HUES6 (cell line): ENCODE data around the gene PPARG.

Experiments used
- H3K27ac ChIP-seq: 2 replicates; pipeline ENCODE4 v1.7.0; 2013; ENCODE audit warnings: low read depth, mild to moderate bottlenecking, low read length, inconsistent platforms
- H3K27me3 ChIP-seq: 2 replicates; pipeline ENCODE4 v1.6.1; 2013; ENCODE audit warnings: low read length; ENCODE audit not compliant: control insufficient read depth, insufficient read depth
- H3K36me3 ChIP-seq: 2 replicates; pipeline ENCODE4 v1.6.1; 2013; ENCODE audit warnings: low read length; ENCODE audit not compliant: control insufficient read depth, insufficient read depth
- H3K4me1 ChIP-seq: 2 replicates; pipeline ENCODE4 v1.6.1; 2013; ENCODE audit warnings: low read length; ENCODE audit not compliant: control insufficient read depth, insufficient read depth
- H3K4me3 ChIP-seq: 2 replicates; pipeline ENCODE4 v1.5.1; 2013; ENCODE audit warnings: low read depth, low read length
- H3K9ac ChIP-seq: one replicate; pipeline ENCODE4 v1.6.1; 2013; ENCODE audit warnings: mild to moderate bottlenecking, low read length
- H3K9me3 ChIP-seq: 2 replicates; pipeline ENCODE4 v1.6.1; 2013; ENCODE audit warnings: low read depth, low read length; ENCODE audit not compliant: control insufficient read depth, insufficient read depth

The PPARG gene

DNA sequence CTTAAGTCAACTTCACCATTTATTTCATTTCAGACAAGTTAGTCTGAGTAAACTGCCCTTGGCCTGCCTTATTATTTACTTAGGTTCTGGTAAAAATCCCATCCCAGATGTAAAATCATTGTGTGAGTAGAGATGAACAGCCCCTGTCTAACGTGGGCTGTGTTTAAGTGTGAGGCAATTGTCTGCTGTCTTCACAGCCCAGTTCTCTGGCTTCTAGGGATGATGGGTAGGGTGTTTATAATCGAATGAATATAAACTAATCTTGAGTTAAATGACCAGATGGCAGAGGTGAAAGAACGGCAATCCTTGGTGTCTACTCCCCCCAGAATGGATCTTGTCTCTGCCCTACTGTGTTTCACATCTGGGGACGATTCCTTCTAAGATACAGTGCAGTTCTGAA is 20.8 kb downstream of the PPARG start:
- Histone ChIP-seq H3K4me3 (no peak overlapping the region), H3K9me3 (no peaks in the 10 kb centered on the region), H3K9ac (no peak overlapping the region), H3K27ac (no peak overlapping the region), H3K27me3 (no peaks in the 10 kb centered on the region), H3K4me1 (no peaks in the 10 kb centered on the region), H3K36me3 (no peaks in the 10 kb centered on the region)

DNA sequence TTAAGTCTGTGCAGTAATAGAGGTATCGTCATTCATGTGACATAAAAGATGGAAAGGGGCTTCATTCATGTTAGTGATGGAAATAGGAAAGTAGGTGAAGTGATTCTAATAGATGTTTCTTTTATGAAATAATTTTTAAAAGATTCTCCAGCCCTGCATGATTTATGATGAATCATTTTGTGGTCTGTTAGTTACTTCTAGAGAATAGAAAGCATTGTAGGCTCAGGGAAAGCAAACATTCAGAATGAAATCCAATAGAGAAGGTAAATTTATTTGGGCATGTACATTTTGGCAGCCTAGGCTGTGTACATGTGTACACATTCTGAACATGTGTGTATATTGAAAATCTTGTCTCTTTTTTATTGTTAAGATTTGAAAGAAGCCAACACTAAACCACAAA is 23.1 kb downstream of the PPARG start:
- Histone ChIP-seq H3K9me3 (no peaks in the 10 kb centered on the region), H3K27me3 (no peaks in the 10 kb centered on the region), H3K27ac (no peak overlapping the region), H3K9ac (no peak overlapping the region), H3K4me1 (no peaks in the 10 kb centered on the region), H3K36me3 (no peaks in the 10 kb centered on the region), H3K4me3 (no peak overlapping the region)

DNA sequence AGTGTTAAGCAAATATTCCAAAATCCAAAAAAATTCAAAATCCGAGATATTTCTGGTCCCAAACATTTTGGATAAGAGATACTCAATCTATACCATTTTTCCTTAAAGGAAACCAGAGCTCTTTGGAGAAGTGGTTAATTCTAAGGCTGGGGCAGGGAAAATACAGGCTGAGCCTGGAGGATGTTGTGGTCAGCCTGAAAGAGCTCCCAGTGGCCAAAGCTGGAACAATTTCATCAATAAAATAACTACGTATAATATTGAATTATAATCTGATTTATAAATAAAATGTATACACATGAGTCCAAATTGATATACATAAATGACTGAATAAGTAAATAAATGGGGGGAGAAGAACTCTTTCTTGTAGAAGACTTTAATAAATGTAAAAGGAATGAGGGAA is 24.6 kb downstream of the PPARG start:
- H3K27ac ChIP-seq: no peak overlapping the region
- H3K9ac ChIP-seq: no peak overlapping the region
- no peaks in the 10 kb centered on the region for H3K9me3 ChIP-seq
- no peaks in the 10 kb centered on the region for H3K27me3 ChIP-seq
- no peaks in the 10 kb centered on the region for H3K36me3 ChIP-seq
- no peaks in the 10 kb centered on the region for H3K4me1 ChIP-seq
- H3K4me3 ChIP-seq: no peak overlapping the region

DNA sequence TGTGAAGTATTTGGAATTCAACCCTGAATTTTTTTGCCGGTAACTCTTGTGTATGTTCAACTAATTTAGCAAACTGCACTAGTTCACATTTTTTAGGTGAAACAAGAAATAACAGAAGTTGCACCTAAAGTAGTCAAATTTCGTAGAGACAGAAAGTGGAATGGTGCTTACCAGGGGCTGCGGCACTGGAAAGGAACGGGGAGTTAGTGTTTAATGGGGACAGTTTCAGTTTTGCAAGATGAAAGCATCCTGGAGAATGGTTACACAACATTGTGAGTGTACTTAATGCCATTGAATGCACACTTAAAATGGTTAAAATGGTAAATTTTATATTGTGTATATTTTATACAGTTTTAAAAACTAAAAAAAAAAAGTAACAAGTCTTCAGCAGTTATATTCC is 27.4 kb downstream of the PPARG start:
- H3K36me3 ChIP-seq: no peaks in the 10 kb centered on the region
- H3K4me3 ChIP-seq: no peak overlapping the region
- H3K9ac ChIP-seq: no peak overlapping the region
- H3K9me3 ChIP-seq: no peaks in the 10 kb centered on the region
- no peak overlapping the region for H3K27ac ChIP-seq
- no peaks in the 10 kb centered on the region for H3K27me3 ChIP-seq
- H3K4me1 ChIP-seq: no peaks in the 10 kb centered on the region

DNA sequence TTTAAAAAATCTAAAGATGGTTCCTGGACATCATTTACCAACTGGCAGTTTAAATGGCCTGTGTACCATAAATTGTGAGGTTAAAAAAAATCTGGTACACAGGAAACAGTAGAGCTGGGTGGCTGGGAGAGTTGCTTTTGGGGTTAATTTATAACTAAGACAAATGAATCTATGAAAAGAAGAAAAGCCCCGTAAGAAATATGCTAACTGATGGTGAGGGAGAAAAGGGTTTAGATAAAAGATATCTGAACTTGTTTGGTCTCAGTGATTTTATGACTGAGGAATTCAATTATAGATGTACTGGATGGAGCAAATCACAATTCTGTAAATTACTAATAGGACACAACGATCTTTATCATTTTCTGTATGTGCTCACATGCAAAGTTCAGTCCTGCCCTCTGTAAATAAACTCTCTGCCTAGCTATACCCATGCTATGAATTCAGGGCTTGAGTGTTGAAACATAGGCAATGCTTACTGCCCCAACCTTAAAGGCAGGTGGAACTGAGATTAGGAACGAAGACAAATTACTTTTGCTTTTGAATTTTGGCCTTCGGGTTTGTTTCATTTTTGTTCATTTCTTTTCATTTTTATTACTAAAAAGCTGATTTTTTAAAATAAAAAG is 28.0 kb downstream of the PPARG start:
- no peak overlapping the region for H3K4me3 ChIP-seq
- no peaks in the 10 kb centered on the region for H3K4me1 ChIP-seq
- no peaks in the 10 kb centered on the region for H3K9me3 ChIP-seq
- no peaks in the 10 kb centered on the region for H3K36me3 ChIP-seq
- no peak overlapping the region for H3K27ac ChIP-seq
- H3K27me3 ChIP-seq: no peaks in the 10 kb centered on the region
- H3K9ac ChIP-seq: no peak overlapping the region

DNA sequence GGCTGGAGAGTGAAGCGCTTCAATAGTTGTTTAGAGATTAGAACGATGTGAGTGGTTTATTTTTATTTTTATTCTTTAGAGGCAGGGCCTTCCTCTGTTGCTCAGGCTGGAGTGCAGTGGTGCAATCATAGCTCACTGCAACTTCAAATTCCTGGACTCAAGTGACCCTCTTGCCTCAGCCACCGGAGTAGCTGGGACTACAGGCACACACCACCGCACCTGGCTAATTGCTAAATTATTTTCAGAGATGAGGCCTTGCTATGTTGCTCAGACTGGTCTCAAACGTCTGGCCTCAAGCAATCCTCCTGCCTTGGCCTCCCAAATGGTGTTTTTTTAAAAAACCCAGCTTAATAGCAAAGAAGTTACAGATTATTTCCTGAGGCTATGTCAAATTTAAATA is 29.0 kb downstream of the PPARG start:
- Histone ChIP-seq H3K36me3 (no peaks in the 10 kb centered on the region), H3K27ac (no peak overlapping the region), H3K9me3 (no peaks in the 10 kb centered on the region), H3K9ac (no peak overlapping the region), H3K4me3 (no peak overlapping the region), H3K27me3 (no peaks in the 10 kb centered on the region), H3K4me1 (no peaks in the 10 kb centered on the region)

DNA sequence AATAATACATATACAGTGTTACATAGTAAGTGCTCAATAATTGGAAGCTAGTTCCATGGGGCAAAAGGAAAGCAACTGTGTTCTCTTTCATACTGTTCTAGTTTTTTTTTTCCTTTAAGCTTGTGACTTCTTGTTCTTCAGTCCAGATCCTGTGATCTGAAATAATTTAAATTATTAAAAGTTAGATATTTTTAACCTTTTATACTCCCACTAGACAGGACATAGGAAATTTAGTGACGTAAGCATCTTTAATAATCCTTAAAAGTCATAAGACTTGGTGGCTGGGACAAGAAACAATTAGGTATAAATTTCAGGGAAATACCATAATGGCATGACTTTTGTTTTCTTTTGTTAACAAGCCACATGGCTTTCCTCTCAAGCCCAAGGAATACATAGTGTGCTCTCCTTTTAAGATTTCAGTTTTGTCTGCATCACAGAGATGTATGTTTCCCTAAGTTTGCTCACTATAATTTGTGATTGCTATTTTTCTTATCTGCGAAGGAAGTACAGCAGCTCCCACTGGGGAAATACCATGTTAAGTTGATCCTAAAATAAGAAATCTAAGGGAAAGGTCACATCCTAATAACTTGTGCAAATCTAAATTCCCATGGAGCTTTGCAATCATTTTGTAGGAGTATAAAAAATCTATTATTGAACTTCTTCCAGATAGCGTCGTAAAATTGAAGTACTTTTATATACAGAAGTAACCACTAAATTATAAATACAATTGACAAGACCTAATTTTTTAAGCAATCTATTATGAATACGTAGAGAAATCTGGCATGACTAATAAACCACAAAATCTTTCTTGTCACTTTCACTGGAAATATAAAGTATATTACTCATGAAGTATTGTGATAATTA is 30.1 kb downstream of the PPARG start:
- no peaks in the 10 kb centered on the region for H3K36me3 ChIP-seq
- H3K27ac ChIP-seq: no peak overlapping the region
- H3K27me3 ChIP-seq: no peaks in the 10 kb centered on the region
- no peak overlapping the region for H3K4me3 ChIP-seq
- no peaks in the 10 kb centered on the region for H3K9me3 ChIP-seq
- no peaks in the 10 kb centered on the region for H3K4me1 ChIP-seq
- H3K9ac ChIP-seq: no peak overlapping the region

DNA sequence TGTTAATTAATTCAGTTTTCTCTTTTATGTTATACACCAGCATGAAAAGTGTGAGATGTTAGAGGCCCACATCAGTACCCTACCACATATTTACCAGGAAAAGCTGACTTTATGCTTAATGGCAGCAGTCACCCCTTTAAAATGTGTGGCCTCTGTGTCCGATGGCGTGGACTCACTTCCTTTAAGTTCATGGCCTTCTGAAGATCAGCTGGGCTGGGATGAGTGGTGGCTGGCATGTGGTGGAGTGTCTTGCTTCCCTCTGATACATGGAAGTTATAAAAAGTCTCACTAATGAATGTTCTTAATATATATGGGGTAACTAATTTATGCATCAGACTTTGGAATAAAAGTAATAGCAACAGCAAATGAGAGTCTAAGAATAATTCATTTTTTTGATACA is 32.1 kb downstream of the PPARG start:
- no peaks in the 10 kb centered on the region for H3K27me3 ChIP-seq
- no peak overlapping the region for H3K4me3 ChIP-seq
- no peaks in the 10 kb centered on the region for H3K4me1 ChIP-seq
- H3K36me3 ChIP-seq: no peaks in the 10 kb centered on the region
- no peak overlapping the region for H3K27ac ChIP-seq
- no peak overlapping the region for H3K9ac ChIP-seq
- H3K9me3 ChIP-seq: no peaks in the 10 kb centered on the region

DNA sequence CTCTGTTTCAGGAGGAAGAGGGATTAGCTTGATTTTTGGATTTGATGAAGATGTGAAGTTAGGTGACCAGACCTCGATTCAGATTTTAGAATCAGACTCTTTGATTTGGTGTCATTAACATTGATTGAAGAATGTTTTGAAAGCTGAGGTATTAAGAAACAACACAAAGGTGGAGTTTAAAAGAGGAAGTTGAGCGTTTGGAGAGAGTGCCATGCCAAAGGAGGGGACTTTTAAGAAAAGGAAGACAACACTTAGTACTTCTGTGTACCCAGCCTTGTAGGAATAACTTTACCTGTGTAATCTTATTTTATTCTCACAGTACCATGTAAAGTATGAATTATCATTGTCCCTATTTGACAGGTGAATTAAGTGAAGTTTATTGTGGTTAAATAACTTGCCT is 34.4 kb downstream of the PPARG start:
- Histone ChIP-seq H3K4me3 (no peak overlapping the region), H3K9me3 (no peaks in the 10 kb centered on the region), H3K36me3 (no peaks in the 10 kb centered on the region), H3K9ac (no peak overlapping the region), H3K27ac (no peak overlapping the region), H3K4me1 (peaks cover 3% of the 10 kb centered on the region; the same call in 1 of the 2 replicates), H3K27me3 (no peaks in the 10 kb centered on the region)

DNA sequence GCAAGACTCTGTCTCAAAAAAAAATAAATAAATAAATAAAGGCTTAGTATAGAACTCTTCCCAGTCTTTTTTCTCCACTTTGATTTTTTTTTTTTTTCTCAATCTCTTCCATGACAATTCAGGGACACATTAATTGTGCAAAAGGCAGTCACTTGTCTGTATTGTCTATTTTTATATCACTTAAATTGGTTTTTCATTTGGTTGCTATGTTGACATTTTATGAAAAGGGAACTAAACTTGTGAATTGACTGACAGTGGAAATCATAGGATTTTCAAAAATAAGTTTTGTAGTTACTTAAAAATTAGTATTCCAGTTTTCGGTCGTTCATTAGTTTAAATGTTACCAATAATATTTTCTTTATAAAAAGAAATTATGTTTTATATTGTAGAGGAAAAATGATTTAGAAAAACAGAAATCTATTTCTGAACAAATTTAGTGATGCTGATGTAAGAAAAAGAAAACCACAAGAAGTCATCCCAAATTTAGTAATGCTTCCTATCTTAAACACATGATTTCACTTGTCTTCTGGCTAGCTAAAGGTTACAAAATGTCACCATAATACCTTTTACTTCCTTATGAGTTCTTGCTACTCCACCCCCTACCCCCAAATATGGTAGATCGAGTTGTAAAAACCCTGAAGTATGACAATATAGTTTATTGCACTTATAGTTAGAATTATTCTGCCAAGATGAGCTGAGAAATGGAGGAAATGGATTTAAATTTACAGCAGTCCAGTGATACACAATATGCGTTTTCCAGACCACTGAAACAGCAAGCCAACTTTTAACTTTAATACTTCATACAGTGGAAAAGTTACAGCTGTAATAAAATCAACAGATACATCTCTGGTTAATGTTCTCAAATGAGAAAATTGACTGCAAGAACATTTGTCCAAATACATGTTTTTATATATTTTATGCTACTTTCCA is 37.0 kb downstream of the PPARG start:
- no peak overlapping the region for H3K4me3 ChIP-seq
- H3K4me1 ChIP-seq: peaks cover 8% of the 10 kb centered on the region
- no peak overlapping the region for H3K9ac ChIP-seq
- H3K27ac ChIP-seq: no peak overlapping the region
- H3K36me3 ChIP-seq: no peaks in the 10 kb centered on the region
- no peaks in the 10 kb centered on the region for H3K9me3 ChIP-seq
- no peaks in the 10 kb centered on the region for H3K27me3 ChIP-seq

DNA sequence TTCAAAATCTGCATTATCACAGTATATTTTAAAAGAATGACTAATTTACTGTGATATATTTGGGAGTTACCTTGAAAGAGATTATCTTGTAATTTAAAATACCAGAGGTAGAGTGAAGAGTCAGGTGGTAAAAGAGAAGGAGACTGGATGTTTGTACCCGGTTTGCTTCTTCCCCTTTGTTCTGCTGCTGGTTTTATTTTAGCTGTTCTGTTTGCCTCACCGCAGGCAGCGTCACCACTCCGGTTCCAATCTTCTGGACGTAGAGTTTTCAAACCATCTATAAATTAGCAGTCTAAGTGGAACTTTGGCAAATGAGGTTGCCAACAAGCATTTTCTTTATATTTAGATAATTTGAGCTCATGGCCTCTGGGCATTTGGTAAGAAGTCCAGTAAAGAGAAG is 38.2 kb downstream of the PPARG start:
- Histone ChIP-seq H3K4me1 (peaks cover 8% of the 10 kb centered on the region), H3K36me3 (no peaks in the 10 kb centered on the region), H3K27me3 (no peaks in the 10 kb centered on the region), H3K9ac (no peak overlapping the region), H3K4me3 (no peak overlapping the region), H3K27ac (no peak overlapping the region), H3K9me3 (no peaks in the 10 kb centered on the region)
